Panc1 (cell line): ENCODE data around the gene PDE6A.

Experiments used
- CTCF ChIP-seq: fragments of 450-650 bp; IDR thresholded peaks from 2 replicates; pipeline ENCODE4 v1.5.1; 2017; ENCODE audit warnings: mild to moderate bottlenecking
- REST ChIP-seq, 2 experiments: IDR thresholded peaks; 2 replicates each; pipeline ENCODE4 v1.6.1; 2011 to 2012; ENCODE audit warnings: low read depth in 2 of 2, control low read depth in 1 of 2, low read length in 1 of 2, mild to moderate bottlenecking in 1 of 2, moderate library complexity in 1 of 2; ENCODE audit not compliant: insufficient read depth in 1 of 2
- SIN3A ChIP-seq: IDR thresholded peaks from 2 replicates; pipeline ENCODE4 v1.6.1; 2012; ENCODE audit warnings: low read depth, mild to moderate bottlenecking, low read length, moderate library complexity, borderline replicate concordance; ENCODE audit not compliant: insufficient read depth

- TF ChIP-seq CTCF (no peak), SIN3A (no peak), REST (IDR thresholded peaks at IDR 0.05; ENCODE audit: insufficient read depth in 1 of 2, low read depth in 2 of 2, low read length in 1 of 2) (no peak)
These were observed 119.7 kb downstream of the PDE6A start for GRCh38 chr5:149824846-149825245.
